ENCODE data around the gene RRAGC.

DNA sequence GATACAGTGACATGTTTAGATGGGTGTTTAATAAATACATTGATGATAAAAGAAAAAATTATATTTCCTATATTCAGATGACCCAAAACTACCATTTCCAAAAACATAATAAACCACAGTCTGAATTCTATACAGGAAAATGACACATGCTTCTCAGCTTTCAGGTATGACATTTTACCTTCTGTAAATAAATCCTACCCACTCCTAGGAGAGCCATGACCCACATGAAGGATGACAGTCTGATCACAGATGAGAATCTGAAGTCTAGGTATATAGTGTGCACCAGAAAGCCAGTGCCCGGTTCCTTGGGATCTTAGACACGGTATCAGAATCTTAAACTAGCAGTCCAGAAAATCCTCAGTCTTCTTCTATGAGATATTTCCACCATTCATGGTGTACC, 25.5 kb upstream of the RRAGC start:
- TF ChIP-seq ZFP1 (CRISPR knock-in tag; IDR thresholded peaks at IDR 0.05) (no peak), ATM (IDR thresholded peaks at IDR 0.05; ENCODE audit: borderline replicate concordance) (no peak), POLR2AphosphoS5 (IDR thresholded peaks at IDR 0.05; ENCODE audit: low read depth, low read length) (no peak), POLR2AphosphoS2 (IDR thresholded peaks at IDR 0.05; ENCODE audit: low read depth, low read length) (no peak), EHMT2 (IDR thresholded peaks at IDR 0.05; ENCODE audit: borderline replicate concordance, low read depth, low read length) (no peak), HCFC1 (IDR thresholded peaks at IDR 0.05; ENCODE audit: low read depth, low read length) (no peak), SAP130 (CRISPR knock-in tag; IDR thresholded peaks at IDR 0.05; ENCODE audit: low read depth) (no peak), ZNF24 (IDR thresholded peaks at IDR 0.05) (no peak), EP300 (IDR thresholded peaks at IDR 0.05; ENCODE audit: low read depth in 2 of 2, low read length in 2 of 2) (no peak), EP300 (CRISPR knock-in tag; IDR thresholded peaks at IDR 0.05; ENCODE audit: borderline replicate concordance) (no peak)
- TF ChIP-seq, protein P1, sequence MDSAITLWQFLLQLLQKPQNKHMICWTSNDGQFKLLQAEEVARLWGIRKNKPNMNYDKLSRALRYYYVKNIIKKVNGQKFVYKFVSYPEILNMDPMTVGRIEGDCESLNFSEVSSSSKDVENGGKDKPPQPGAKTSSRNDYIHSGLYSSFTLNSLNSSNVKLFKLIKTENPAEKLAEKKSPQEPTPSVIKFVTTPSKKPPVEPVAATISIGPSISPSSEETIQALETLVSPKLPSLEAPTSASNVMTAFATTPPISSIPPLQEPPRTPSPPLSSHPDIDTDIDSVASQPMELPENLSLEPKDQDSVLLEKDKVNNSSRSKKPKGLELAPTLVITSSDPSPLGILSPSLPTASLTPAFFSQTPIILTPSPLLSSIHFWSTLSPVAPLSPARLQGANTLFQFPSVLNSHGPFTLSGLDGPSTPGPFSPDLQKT (CRISPR knock-in tag; IDR thresholded peaks at IDR 0.05; ENCODE audit: borderline replicate concordance): no peak
- TF ChIP-seq, protein P2, sequence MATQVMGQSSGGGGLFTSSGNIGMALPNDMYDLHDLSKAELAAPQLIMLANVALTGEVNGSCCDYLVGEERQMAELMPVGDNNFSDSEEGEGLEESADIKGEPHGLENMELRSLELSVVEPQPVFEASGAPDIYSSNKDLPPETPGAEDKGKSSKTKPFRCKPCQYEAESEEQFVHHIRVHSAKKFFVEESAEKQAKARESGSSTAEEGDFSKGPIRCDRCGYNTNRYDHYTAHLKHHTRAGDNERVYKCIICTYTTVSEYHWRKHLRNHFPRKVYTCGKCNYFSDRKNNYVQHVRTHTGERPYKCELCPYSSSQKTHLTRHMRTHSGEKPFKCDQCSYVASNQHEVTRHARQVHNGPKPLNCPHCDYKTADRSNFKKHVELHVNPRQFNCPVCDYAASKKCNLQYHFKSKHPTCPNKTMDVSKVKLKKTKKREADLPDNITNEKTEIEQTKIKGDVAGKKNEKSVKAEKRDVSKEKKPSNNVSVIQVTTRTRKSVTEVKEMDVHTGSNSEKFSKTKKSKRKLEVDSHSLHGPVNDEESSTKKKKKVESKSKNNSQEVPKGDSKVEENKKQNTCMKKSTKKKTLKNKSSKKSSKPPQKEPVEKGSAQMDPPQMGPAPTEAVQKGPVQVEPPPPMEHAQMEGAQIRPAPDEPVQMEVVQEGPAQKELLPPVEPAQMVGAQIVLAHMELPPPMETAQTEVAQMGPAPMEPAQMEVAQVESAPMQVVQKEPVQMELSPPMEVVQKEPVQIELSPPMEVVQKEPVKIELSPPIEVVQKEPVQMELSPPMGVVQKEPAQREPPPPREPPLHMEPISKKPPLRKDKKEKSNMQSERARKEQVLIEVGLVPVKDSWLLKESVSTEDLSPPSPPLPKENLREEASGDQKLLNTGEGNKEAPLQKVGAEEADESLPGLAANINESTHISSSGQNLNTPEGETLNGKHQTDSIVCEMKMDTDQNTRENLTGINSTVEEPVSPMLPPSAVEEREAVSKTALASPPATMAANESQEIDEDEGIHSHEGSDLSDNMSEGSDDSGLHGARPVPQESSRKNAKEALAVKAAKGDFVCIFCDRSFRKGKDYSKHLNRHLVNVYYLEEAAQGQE (IDR thresholded peaks at IDR 0.05; ENCODE audit: borderline replicate concordance in 1 of 2, low read depth in 1 of 2, low read length in 2 of 2): no peak
